ENCODE measurements around the gene PDE4A. TPM values are rescaled to one million over a fixed set of nuclear protein-coding genes. Genes with fewer than 3 reads are reported as not detected.

The PDE4A gene
- total and polyA plus RNA-seq, 2 experiments from 2014 or later: 2.4 to 15.9 TPM

DNA sequence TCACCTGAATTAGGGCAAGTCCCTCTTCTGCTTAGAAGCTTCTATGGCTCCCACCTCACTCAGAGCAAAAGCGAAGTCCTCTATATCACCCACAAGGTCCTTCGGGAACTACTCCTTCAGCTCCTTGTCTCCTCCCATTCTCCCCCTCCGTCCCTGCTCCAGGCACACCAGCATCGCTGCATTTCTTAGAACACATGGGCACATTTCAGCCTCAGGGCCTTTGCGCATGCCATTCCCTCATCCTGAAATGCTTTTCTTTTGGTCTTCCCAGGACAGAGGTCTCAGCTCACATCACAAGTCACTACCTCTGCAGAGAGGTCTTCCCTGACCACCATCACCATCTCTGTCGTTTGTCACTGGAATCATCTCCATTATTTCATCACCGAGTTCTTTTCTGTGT, 92.9 kb downstream of the PDE4A start:
- no peak overlapping the region for H3K9ac ChIP-seq
- H3K9me2 ChIP-seq (ENCODE audit: insufficient read depth): no peaks in the 10 kb centered on the region
- H3K4me2 ChIP-seq (ENCODE audit: unreplicated experiment): no peak overlapping the region
- TF ChIP-seq EZH2phosphoT487 (IDR thresholded peaks at IDR 0.05; ENCODE audit: insufficient read depth, low read depth): no peak
- TF ChIP-seq EZH2 (IDR thresholded peaks at IDR 0.05; ENCODE audit: insufficient read depth, poor library complexity, severe bottlenecking): no peak
- H2AFZ ChIP-seq: no peak overlapping the region
- no peak overlapping the region for H3K4me3 ChIP-seq
- no peak overlapping the region for H3K27ac ChIP-seq
- no peaks in the 10 kb centered on the region for H3K4me1 ChIP-seq (ENCODE audit: insufficient read depth)
- H3K79me2 ChIP-seq (ENCODE audit: insufficient read depth): no peaks in the 10 kb centered on the region
- in situ Hi-C loops (cut with MboI): no loop called here
- no peaks in the 10 kb centered on the region for H4K20me1 ChIP-seq (ENCODE audit: insufficient read depth)
- no peak for DNase-seq
- no peaks in the 10 kb centered on the region for H3K9me3 ChIP-seq (ENCODE audit: low read depth)
- 0 out of 2 replicates have a peak, but pooled peaks cover 3% of the 10 kb centered on the region for H3F3A ChIP-seq (ENCODE audit: insufficient read depth)
- WGBS, 2 experiments (ENCODE audit: low coverage in 1 of 2, low lambda C conversion rate in 2 of 2, missing lambda C conversion rate in 2 of 2): 60 to 70% methylated on average over 7 of the region's 7 CpGs
- no peaks in the 10 kb centered on the region for H3K36me3 ChIP-seq (ENCODE audit: low read depth)
- peaks cover 12% of the 10 kb centered on the region; the same call in 1 of the 2 replicates for H3K27me3 ChIP-seq (replicated peaks; ENCODE audit: insufficient read depth)

DNA sequence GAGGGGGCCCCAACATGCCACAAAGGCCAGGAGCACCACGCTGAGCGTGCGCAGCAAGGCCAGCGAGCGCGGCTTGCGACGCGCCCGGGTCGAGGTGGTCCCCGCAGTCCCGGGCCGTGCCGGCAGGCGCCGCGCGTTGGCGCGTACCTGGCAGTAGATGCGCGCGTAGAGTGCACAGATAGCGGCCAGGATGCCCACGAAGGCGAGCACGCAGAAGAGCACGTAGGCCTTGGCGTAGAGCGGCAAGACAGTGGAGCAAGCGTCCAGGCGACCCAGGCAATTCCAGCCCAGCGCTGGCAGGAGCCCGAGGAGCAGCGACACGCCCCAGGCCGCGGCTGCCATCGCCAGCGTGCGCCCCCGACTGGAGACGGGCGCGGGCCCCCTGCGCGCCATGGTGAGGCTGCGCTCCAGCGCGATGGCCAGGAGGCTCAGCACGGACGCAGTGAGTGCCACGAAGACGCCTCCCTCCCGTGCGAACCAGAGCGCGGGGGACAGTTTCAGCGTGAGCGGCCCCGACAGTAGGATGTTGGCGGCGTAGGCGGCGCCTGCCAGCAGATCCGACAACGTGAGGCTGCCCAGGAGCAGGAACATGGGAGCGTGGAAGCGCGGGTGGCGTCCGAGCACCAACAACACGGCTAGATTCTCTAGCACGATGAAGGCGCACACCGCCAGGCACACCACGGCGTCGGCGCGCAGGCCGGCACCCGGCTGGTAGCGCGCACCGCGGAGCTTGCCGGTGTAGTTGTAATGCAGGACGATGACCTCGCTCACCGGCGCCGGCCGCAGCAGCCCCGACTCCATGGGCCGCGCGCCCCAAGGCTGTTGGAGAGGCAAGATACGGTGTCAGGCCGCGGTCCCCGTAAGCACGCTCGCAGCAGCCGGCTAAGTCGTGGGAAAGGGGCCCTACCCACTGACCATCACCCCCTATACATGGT, 94.1 kb downstream of the PDE4A start:
- WGBS, 2 experiments (ENCODE audit: low coverage in 1 of 2, low lambda C conversion rate in 2 of 2, missing lambda C conversion rate in 2 of 2): 10 to 11% methylated on average over 99 to 103 of the region's 107 CpGs
- H2AFZ ChIP-seq: peak overlapping the region; percentile 65
- no peaks in the 10 kb centered on the region for H4K20me1 ChIP-seq (ENCODE audit: insufficient read depth)
- H3F3A ChIP-seq (ENCODE audit: insufficient read depth): 0 out of 2 replicates have a peak, but pooled peaks cover 3% of the 10 kb centered on the region
- 0 out of 2 replicates have a peak overlapping the region, but pooled peaks have one; percentile 29 for H3K4me3 ChIP-seq
- H3K79me2 ChIP-seq (ENCODE audit: insufficient read depth): no peaks in the 10 kb centered on the region
- peak overlapping the region; percentile 35 for H3K4me2 ChIP-seq (ENCODE audit: unreplicated experiment)
- H3K9me3 ChIP-seq (ENCODE audit: low read depth): no peaks in the 10 kb centered on the region
- no peak overlapping the region for H3K9ac ChIP-seq
- no peaks in the 10 kb centered on the region for H3K36me3 ChIP-seq (ENCODE audit: low read depth)
- H3K27me3 ChIP-seq (replicated peaks; ENCODE audit: insufficient read depth): peaks cover 12% of the 10 kb centered on the region
- in situ Hi-C loops (cut with MboI): no loop called here
- H3K4me1 ChIP-seq (ENCODE audit: insufficient read depth): no peaks in the 10 kb centered on the region
- peak; percentile 27 for DNase-seq
- no peak for TF ChIP-seq EZH2phosphoT487 (IDR thresholded peaks at IDR 0.05; ENCODE audit: insufficient read depth, low read depth)
- TF ChIP-seq EZH2 (IDR thresholded peaks at IDR 0.05; ENCODE audit: insufficient read depth, poor library complexity, severe bottlenecking): peak; percentile 63
- no peaks in the 10 kb centered on the region for H3K9me2 ChIP-seq (ENCODE audit: insufficient read depth)
- H3K27ac ChIP-seq: no peak overlapping the region

DNA sequence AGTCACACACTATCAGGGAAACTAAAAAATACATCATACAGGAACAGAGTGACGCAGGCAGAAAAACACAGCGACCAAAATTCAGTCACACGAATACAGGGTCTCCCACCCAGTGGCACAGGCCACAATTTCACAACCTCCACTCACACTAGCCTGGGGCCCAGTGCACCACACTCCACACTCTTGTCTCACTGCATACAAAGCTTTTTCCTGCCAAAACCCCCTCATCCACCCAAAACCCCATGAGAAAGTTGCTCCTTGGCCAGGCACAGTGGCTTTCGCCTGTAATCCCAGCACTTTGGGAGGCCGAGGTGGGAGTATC, 95.7 kb downstream of the PDE4A start:
- no peak overlapping the region for H3K4me3 ChIP-seq
- no peak overlapping the region for H3K4me2 ChIP-seq (ENCODE audit: unreplicated experiment)
- no peaks in the 10 kb centered on the region for H3K9me2 ChIP-seq (ENCODE audit: insufficient read depth)
- no peaks in the 10 kb centered on the region for H3K79me2 ChIP-seq (ENCODE audit: insufficient read depth)
- no peak overlapping the region for H3K9ac ChIP-seq
- H2AFZ ChIP-seq: no peak overlapping the region
- in situ Hi-C loops (cut with MboI): no loop called here
- WGBS, 2 experiments (ENCODE audit: low coverage in 1 of 2, low lambda C conversion rate in 2 of 2, missing lambda C conversion rate in 2 of 2): 80 to 84% methylated on average over 5 of the region's 5 CpGs
- H3K36me3 ChIP-seq (ENCODE audit: low read depth): no peaks in the 10 kb centered on the region
- TF ChIP-seq EZH2phosphoT487 (IDR thresholded peaks at IDR 0.05; ENCODE audit: insufficient read depth, low read depth) (no peak), EZH2 (IDR thresholded peaks at IDR 0.05; ENCODE audit: insufficient read depth, poor library complexity, severe bottlenecking) (no peak)
- H3K4me1 ChIP-seq (ENCODE audit: insufficient read depth): no peaks in the 10 kb centered on the region
- no peak for DNase-seq
- H4K20me1 ChIP-seq (ENCODE audit: insufficient read depth): no peaks in the 10 kb centered on the region
- peaks cover 12% of the 10 kb centered on the region for H3K27me3 ChIP-seq (replicated peaks; ENCODE audit: insufficient read depth)
- H3K9me3 ChIP-seq (ENCODE audit: low read depth): no peaks in the 10 kb centered on the region
- H3F3A ChIP-seq (ENCODE audit: insufficient read depth): 0 out of 2 replicates have a peak, but pooled peaks cover 3% of the 10 kb centered on the region
- H3K27ac ChIP-seq: no peak overlapping the region

DNA sequence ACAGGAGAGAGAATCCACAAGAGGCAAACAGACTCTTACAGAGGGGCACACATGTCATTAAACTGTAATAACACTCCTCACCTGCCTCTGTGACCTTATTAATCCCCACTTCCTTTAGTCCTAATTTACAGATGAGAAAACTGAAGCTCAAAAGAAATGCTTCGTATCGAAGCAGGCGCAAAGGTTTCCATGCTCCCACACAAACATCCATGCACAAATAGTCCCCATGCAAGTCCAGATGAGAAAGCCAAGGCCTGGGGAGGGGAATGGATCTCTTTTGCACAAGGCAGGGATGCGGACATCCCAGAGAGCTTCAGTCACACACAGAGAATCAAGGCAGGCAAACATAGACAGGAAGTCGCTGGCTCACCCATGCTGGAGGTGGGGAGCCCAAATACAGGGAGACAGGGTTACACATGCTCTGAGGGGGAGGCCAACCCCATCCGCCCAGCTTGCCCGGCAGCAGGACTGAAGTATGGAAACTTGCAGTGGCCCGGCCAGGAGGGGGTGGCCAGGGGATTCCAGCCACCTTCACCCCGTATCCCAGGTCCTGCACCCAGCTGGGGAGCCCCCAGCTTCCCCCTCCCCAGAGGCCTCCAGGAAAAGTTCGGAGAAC, 96.4 kb downstream of the PDE4A start:
- WGBS, 2 experiments (ENCODE audit: low coverage in 1 of 2, low lambda C conversion rate in 2 of 2, missing lambda C conversion rate in 2 of 2): 31 to 38% methylated on average over 10 of the region's 10 CpGs
- no peak overlapping the region for H3K27ac ChIP-seq
- no peak for TF ChIP-seq EZH2phosphoT487 (IDR thresholded peaks at IDR 0.05; ENCODE audit: insufficient read depth, low read depth)
- no peak for TF ChIP-seq EZH2 (IDR thresholded peaks at IDR 0.05; ENCODE audit: insufficient read depth, poor library complexity, severe bottlenecking)
- H4K20me1 ChIP-seq (ENCODE audit: insufficient read depth): no peaks in the 10 kb centered on the region
- no peaks in the 10 kb centered on the region for H3K4me1 ChIP-seq (ENCODE audit: insufficient read depth)
- H3K9me2 ChIP-seq (ENCODE audit: insufficient read depth): no peaks in the 10 kb centered on the region
- H3K4me2 ChIP-seq (ENCODE audit: unreplicated experiment): peak overlapping the region; percentile 65
- H3K36me3 ChIP-seq (ENCODE audit: low read depth): no peaks in the 10 kb centered on the region
- no peaks in the 10 kb centered on the region for H3K79me2 ChIP-seq (ENCODE audit: insufficient read depth)
- H3F3A ChIP-seq (ENCODE audit: insufficient read depth): 0 out of 2 replicates have a peak, but pooled peaks cover 3% of the 10 kb centered on the region
- H3K9ac ChIP-seq: peak overlapping the region; percentile 53; the same call in 1 of the 2 replicates
- H3K4me3 ChIP-seq: peak overlapping the region; percentile 65
- DNase-seq: peak; percentile 48
- peaks cover 12% of the 10 kb centered on the region for H3K27me3 ChIP-seq (replicated peaks; ENCODE audit: insufficient read depth)
- in situ Hi-C loops (cut with MboI): no loop called here
- no peaks in the 10 kb centered on the region for H3K9me3 ChIP-seq (ENCODE audit: low read depth)
- peak overlapping the region; percentile 78 for H2AFZ ChIP-seq
